ENCODE results near the gene STK32B. TPM values are rescaled to one million over a fixed set of nuclear protein-coding genes. Genes with fewer than 3 reads are reported as not detected.

STK32B gene
- total and polyA plus RNA-seq, 4 donors: 0.02 to 0.28 (median 0.08) TPM; not detected in 1

DNA sequence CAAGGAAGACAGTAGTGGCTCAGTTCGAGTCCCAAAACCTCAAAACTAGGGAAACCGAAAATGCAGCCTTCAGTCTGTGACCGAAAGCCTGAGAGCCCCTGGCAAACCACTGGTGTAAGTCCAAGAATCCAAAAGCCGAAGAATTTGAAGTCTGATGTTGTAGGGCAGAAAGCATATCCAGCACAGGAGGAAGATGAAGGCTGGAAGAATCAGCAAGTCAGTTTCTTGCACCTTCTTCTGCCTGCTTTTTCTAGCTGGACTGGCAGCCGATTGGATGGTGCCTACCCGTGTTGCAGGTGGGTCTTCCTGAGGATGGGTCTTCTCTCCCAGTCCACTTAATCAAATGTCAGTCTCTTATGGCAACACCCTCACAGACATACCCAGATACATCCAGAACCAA is 95.0 kb downstream of the STK32B start:
- no peak for DNase-seq (ENCODE audit: low spot score)
- Histone ChIP-seq H3K27me3 (ENCODE audit: control insufficient read depth in 4 of 4, insufficient read depth in 4 of 4, low read length in 3 of 4) (no peaks in the 10 kb centered on the region), H3K36me3 (ENCODE audit: control insufficient read depth in 4 of 4, insufficient read depth in 3 of 4, low read depth in 1 of 4, low read length in 3 of 4) (no peaks in the 10 kb centered on the region), H3K9me3 (ENCODE audit: control insufficient read depth in 4 of 4, low read length in 3 of 4) (no peaks in the 10 kb centered on the region), H3K27ac (ENCODE audit: low read depth in 1 of 2, low read length in 2 of 2) (no peak overlapping the region), H3K4me1 (ENCODE audit: control insufficient read depth in 4 of 4, insufficient read depth in 4 of 4, low read length in 3 of 4) (no peaks in the 10 kb centered on the region), H3K4me3 (ENCODE audit: low read depth in 1 of 3, low read length in 3 of 3) (no peak overlapping the region), H3K9ac (ENCODE audit: low read depth in 1 of 2, low read length in 2 of 2) (no peak overlapping the region)
- 75% methylated on average over 6 of the region's 6 CpGs for WGBS
- TF ChIP-seq GABPA (IDR thresholded peaks at IDR 0.05 in 1 of 2, conservative IDR thresholded peaks at IDR 0.05 in 1 of 2) (no peak), YY1 (IDR thresholded peaks at IDR 0.05) (no peak), JUND (IDR thresholded peaks at IDR 0.05) (no peak)

DNA sequence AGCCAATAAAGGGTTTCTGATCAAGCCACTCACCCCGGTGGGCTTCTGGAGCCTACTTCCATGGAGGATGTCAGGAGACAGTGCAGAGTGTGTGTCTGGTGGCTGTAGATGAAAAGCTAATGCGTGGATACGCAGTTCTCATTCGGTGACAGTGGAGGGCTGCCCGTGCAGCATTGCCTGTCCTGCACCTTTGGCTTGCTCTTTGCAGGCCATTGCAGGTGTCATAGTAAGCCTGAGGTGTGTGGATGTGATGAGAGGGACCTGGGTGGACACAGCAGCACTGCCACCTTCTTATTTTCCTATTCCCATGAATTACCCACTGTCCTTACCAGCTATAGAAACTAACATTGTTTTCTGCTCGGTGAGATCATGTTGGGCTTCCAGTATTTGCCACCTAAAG is 101.2 kb downstream of the STK32B start:
- H3K4me3 ChIP-seq (ENCODE audit: low read depth in 1 of 3, low read length in 3 of 3): no peak overlapping the region
- no peak overlapping the region for H3K9ac ChIP-seq (ENCODE audit: low read depth in 1 of 2, low read length in 2 of 2)
- no peaks in the 10 kb centered on the region for H3K4me1 ChIP-seq (ENCODE audit: control insufficient read depth in 4 of 4, insufficient read depth in 4 of 4, low read length in 3 of 4)
- H3K36me3 ChIP-seq (ENCODE audit: control insufficient read depth in 4 of 4, insufficient read depth in 3 of 4, low read depth in 1 of 4, low read length in 3 of 4): no peaks in the 10 kb centered on the region
- no peak overlapping the region for H3K27ac ChIP-seq (ENCODE audit: low read depth in 1 of 2, low read length in 2 of 2)
- WGBS: 78% methylated on average over 6 of the region's 6 CpGs
- H3K9me3 ChIP-seq (ENCODE audit: control insufficient read depth in 4 of 4, low read length in 3 of 4): no peaks in the 10 kb centered on the region
- no peak for DNase-seq (ENCODE audit: low spot score)
- TF ChIP-seq RXRA (IDR thresholded peaks at IDR 0.05): no peak
- TF ChIP-seq YY1 (IDR thresholded peaks at IDR 0.05): no peak
- TF ChIP-seq RAD21 (IDR thresholded peaks at IDR 0.05): no peak
- no peak for TF ChIP-seq EGR1 (IDR thresholded peaks at IDR 0.05; ENCODE audit: low read depth in 2 of 2)
- TF ChIP-seq, protein P1, sequence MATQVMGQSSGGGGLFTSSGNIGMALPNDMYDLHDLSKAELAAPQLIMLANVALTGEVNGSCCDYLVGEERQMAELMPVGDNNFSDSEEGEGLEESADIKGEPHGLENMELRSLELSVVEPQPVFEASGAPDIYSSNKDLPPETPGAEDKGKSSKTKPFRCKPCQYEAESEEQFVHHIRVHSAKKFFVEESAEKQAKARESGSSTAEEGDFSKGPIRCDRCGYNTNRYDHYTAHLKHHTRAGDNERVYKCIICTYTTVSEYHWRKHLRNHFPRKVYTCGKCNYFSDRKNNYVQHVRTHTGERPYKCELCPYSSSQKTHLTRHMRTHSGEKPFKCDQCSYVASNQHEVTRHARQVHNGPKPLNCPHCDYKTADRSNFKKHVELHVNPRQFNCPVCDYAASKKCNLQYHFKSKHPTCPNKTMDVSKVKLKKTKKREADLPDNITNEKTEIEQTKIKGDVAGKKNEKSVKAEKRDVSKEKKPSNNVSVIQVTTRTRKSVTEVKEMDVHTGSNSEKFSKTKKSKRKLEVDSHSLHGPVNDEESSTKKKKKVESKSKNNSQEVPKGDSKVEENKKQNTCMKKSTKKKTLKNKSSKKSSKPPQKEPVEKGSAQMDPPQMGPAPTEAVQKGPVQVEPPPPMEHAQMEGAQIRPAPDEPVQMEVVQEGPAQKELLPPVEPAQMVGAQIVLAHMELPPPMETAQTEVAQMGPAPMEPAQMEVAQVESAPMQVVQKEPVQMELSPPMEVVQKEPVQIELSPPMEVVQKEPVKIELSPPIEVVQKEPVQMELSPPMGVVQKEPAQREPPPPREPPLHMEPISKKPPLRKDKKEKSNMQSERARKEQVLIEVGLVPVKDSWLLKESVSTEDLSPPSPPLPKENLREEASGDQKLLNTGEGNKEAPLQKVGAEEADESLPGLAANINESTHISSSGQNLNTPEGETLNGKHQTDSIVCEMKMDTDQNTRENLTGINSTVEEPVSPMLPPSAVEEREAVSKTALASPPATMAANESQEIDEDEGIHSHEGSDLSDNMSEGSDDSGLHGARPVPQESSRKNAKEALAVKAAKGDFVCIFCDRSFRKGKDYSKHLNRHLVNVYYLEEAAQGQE (IDR thresholded peaks at IDR 0.05): no peak
- TF ChIP-seq, protein P2, sequence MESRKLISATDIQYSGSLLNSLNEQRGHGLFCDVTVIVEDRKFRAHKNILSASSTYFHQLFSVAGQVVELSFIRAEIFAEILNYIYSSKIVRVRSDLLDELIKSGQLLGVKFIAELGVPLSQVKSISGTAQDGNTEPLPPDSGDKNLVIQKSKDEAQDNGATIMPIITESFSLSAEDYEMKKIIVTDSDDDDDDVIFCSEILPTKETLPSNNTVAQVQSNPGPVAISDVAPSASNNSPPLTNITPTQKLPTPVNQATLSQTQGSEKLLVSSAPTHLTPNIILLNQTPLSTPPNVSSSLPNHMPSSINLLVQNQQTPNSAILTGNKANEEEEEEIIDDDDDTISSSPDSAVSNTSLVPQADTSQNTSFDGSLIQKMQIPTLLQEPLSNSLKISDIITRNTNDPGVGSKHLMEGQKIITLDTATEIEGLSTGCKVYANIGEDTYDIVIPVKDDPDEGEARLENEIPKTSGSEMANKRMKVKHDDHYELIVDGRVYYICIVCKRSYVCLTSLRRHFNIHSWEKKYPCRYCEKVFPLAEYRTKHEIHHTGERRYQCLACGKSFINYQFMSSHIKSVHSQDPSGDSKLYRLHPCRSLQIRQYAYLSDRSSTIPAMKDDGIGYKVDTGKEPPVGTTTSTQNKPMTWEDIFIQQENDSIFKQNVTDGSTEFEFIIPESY (IDR thresholded peaks at IDR 0.05): no peak
- no peak for TF ChIP-seq HNF4A (conservative IDR thresholded peaks at IDR 0.05)
- no peak for TF ChIP-seq HNF4G (IDR thresholded peaks at IDR 0.05)
- no peak for TF ChIP-seq SP1 (IDR thresholded peaks at IDR 0.05)
- TF ChIP-seq, protein P3, sequence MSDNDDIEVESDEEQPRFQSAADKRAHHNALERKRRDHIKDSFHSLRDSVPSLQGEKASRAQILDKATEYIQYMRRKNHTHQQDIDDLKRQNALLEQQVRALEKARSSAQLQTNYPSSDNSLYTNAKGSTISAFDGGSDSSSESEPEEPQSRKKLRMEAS (IDR thresholded peaks at IDR 0.05): no peak
- no peak for TF ChIP-seq JUND (IDR thresholded peaks at IDR 0.05)
- H3K27me3 ChIP-seq (ENCODE audit: control insufficient read depth in 4 of 4, insufficient read depth in 4 of 4, low read length in 3 of 4): peaks cover 0 to 4% (median 1%) of the 10 kb centered on the region in 4 donors

DNA sequence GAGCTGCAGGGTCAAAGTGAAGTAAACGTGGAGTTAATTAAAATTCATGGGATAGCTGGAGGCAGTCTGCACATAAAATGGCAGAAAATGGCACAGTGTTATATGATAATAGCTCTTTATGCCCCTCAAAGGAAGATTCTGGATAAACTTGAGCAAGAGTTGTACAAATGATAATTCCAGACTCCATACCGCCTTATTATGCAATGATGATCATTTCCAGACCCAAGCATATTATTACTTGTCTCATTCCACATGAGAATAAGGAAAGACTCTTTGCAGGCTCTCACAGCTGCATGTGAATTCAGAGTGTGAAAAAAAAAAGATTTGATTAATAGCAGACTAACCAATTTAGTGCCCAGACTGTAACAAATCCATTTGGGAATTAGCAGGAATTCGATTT is 105.4 kb downstream of the STK32B start:
- H3K4me3 ChIP-seq (ENCODE audit: low read depth in 1 of 3, low read length in 3 of 3): no peak overlapping the region
- no peak overlapping the region for H3K27ac ChIP-seq (ENCODE audit: low read depth in 1 of 2, low read length in 2 of 2)
- TF ChIP-seq EGR1 (IDR thresholded peaks at IDR 0.05; ENCODE audit: low read depth in 2 of 2) (no peak), JUND (IDR thresholded peaks at IDR 0.05) (no peak), FOXA2 (IDR thresholded peaks at IDR 0.05) (no peak), RXRA (IDR thresholded peaks at IDR 0.05) (no peak), RAD21 (IDR thresholded peaks at IDR 0.05) (no peak)
- TF ChIP-seq, protein P2 (IDR thresholded peaks at IDR 0.05): no peak
- TF ChIP-seq, protein P3 (IDR thresholded peaks at IDR 0.05): no peak
- H3K4me1 ChIP-seq (ENCODE audit: control insufficient read depth in 4 of 4, insufficient read depth in 4 of 4, low read length in 3 of 4): no peaks in the 10 kb centered on the region
- H3K27me3 ChIP-seq (ENCODE audit: control insufficient read depth in 4 of 4, insufficient read depth in 4 of 4, low read length in 3 of 4): peaks cover 0 to 4% (median 1%) of the 10 kb centered on the region in 4 donors
- no peak overlapping the region for H3K9ac ChIP-seq (ENCODE audit: low read depth in 1 of 2, low read length in 2 of 2)
- WGBS: 54% methylated on average over 3 of the region's 3 CpGs
- H3K9me3 ChIP-seq (ENCODE audit: control insufficient read depth in 4 of 4, low read length in 3 of 4): no peaks in the 10 kb centered on the region
- H3K36me3 ChIP-seq (ENCODE audit: control insufficient read depth in 4 of 4, insufficient read depth in 3 of 4, low read depth in 1 of 4, low read length in 3 of 4): no peaks in the 10 kb centered on the region
- no peak for DNase-seq (ENCODE audit: low spot score)

All from liver (tissue), 9 donors.